Measurements from ENCODE around the gene ZGLP1.

- peak in 1 of 11 experiments; percentile 9 for TF ChIP-seq CTCF (IDR thresholded peaks at IDR 0.05 in 8 of 11, conservative IDR thresholded peaks at IDR 0.05 in 3 of 11)
- peak in 2 of 3 donors; percentile 71 to 72 for TF ChIP-seq POLR2AphosphoS5 (IDR thresholded peaks at IDR 0.05)
- no peak for TF ChIP-seq POLR2A (IDR thresholded peaks at IDR 0.05)
Measured at GRCh38 chr19:10268071-10268470, 41.5 kb downstream of the ZGLP1 start.
